GM10266 (cell line): ENCODE results near the gene RCN2.
A peak's percentile ranks its signal among the peaks of the same experiment; 100 is the strongest.
"Not testable (repeated sequence)": the region's sequence is repeated elsewhere in the genome, so short reads cannot be mapped to it uniquely, and the experiment has no call there.

Source experiments
- DNase-seq: peaks from one replicate; pipeline ENCODE4 v3.0.0; 2012; ENCODE audit errors: extremely low spot score
- TF ChIP-seq, protein P1 (sequence below): IDR thresholded peaks from 2 replicates; pipeline ENCODE4 v1.5.1; 2012; ENCODE audit warnings: mild to moderate bottlenecking, low read depth; ENCODE audit not compliant: control insufficient read depth, insufficient read depth; ENCODE audit errors: missing control alignments

The RCN2 gene, protein sequence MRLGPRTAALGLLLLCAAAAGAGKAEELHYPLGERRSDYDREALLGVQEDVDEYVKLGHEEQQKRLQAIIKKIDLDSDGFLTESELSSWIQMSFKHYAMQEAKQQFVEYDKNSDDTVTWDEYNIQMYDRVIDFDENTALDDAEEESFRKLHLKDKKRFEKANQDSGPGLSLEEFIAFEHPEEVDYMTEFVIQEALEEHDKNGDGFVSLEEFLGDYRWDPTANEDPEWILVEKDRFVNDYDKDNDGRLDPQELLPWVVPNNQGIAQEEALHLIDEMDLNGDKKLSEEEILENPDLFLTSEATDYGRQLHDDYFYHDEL

DNA sequence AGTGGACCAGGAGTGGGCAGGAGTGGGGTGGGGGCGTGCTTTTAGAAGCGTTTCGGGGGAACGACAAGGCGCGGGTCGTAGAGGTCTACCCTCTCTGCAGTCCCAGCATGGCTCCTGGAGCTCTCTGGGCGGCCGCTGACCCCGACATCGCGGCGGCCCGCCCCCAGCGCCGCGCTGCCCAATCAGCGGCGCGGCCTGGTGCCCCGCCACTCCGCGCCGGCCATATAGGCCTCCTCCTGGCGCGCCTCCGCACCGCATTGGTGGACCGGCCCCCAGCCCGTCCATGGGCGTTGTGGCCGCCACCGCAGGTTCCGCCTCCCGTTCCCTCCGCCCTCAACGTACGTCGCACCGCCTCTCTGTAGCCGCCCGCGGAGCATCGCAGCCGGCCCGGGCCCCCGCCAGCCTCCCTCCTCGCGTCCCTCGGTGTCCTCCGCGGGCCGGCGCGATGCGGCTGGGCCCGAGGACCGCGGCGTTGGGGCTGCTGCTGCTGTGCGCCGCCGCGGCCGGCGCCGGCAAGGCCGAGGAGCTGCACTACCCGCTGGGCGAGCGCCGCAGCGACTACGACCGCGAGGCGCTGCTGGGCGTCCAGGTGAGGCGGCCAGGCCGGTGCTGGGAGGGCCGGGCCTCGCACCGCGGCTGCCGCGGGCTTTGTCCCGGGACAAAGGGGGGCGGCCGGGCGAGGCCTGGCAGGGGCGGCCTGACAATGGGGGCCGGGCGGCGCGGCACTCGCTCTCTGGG, at the start of gene RCN2:
Gene RCN2, plus strand, starts transcription at position 353 of the 738 bp plus-strand sequence. Its CDS starts 93 bp downstream, at position 446.
- peak; percentile 96 for DNase-seq
- TF ChIP-seq, protein P1, sequence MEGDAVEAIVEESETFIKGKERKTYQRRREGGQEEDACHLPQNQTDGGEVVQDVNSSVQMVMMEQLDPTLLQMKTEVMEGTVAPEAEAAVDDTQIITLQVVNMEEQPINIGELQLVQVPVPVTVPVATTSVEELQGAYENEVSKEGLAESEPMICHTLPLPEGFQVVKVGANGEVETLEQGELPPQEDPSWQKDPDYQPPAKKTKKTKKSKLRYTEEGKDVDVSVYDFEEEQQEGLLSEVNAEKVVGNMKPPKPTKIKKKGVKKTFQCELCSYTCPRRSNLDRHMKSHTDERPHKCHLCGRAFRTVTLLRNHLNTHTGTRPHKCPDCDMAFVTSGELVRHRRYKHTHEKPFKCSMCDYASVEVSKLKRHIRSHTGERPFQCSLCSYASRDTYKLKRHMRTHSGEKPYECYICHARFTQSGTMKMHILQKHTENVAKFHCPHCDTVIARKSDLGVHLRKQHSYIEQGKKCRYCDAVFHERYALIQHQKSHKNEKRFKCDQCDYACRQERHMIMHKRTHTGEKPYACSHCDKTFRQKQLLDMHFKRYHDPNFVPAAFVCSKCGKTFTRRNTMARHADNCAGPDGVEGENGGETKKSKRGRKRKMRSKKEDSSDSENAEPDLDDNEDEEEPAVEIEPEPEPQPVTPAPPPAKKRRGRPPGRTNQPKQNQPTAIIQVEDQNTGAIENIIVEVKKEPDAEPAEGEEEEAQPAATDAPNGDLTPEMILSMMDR, result no peak

DNA sequence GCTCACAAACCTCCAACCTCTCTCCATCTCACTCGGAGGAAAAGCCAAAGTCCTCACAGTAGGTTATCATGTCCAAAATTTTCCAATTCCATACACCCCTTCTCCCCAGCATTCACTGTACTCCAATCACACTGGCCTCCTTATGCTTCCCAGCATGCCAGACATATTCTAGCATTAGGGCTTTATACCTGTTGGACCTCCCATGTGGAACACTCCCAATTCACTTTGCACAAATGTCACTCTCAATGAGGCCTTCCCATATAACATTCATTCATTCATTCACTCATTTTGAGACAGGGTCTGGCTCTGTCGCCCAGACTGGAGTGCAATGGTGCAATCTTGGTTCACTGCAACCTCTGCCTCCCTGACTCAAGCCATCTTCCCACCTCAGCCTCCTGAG, 46.3 kb upstream of the RCN2 start:
- DNase-seq, result no peak

DNA sequence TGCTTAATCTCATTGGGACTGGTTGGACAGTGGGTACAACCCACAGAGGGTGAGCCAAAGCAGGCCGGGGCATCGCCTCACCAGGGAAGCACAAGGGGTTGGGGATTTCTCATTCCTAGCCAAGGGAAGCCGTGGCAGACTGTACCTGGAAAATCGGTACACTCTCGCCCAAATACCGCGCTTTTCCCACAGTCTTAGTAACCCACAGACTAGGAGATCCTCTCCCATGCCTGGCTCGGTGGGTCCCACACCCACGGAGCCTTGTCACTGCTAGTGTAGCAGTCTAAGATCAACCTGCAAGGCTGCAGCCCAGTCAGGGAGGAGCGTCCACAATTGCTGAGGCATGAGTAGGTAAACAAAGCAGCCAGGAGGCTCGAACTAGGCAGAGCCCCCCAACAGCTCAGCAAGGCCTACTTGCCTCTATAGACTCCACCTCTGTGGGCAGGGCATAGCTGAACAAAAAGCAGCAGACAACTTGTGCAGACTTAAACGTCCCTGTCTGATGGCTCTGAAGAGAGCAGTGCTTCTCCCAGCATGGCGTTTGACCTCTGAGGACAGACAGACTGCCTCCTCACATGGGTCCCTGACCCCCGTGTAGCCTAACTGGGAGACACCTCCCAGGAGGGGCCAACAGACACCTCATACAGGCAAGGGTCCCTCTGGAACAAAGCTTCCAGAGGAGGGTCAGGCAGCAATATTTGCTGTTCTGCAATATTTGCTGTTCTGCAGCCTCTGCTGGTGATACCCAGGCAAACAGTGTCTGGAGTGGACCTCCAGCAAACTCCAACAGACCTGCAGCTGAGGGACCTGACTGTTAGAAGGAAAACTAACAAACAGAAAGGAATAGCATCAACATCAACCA, 44.0 kb upstream of the RCN2 start:
- not testable (repeated sequence) for DNase-seq

More for the DNA sequence above, 46.3 kb upstream of the RCN2 start:
- TF ChIP-seq, protein P1, result no peak

DNA sequence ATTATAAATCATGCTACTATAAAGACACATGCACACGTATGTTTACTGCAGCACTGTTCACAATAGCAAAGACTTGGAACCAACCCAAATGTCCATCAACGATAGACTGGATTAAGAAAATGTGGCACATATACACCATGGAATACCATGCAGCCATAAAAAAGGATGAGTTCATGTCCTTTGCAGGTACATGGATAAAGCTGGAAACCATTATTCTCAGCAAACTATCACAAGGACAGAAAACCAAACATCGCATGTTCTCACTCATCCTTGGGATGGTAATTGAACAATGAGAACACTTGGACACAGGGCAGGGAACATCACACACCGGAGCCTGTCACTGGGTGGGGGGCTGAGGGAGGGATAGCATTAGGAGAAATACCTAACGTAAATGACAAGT, 38.7 kb upstream of the RCN2 start:
- not testable (repeated sequence) for DNase-seq

DNA sequence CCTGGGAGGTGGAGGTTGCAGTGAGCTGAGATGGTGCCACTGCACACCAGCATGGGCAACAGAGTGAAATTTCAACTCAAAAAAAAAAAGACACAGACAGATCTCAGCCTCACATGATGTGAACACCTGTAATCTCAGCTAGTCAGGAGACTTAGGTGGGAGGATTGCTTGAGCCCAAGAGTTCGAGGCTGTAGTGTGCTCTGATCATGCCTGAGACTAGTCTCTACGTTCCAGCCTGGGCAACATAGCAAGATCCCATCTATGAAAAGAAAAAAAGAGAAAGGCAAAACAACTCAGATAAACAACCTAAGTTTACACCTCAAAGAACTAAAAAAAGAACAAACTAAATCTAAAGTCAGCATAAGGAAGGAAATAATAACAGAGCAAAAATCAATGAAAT, 37.4 kb upstream of the RCN2 start:
- TF ChIP-seq, protein P1, result no peak
- no peak for DNase-seq

DNA sequence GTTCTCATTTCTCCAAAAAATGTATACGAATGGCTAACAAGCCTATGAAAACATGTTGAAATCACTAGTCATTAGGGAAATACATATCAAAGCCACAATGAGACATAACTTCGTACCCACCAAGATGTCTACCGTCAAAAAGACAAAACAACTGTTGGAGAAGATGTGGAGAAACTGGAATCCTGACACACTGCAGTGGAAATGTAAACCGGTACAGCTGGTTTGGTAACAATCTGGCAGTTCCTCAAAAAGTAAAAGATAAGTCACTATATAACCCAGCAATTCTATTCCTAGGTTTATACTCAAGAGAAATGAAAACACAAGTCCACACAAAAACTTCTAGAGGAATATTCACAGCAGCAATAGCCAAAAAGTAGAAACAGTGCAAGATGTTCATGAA, 33.4 kb upstream of the RCN2 start:
- DNase-seq, result no peak

DNA sequence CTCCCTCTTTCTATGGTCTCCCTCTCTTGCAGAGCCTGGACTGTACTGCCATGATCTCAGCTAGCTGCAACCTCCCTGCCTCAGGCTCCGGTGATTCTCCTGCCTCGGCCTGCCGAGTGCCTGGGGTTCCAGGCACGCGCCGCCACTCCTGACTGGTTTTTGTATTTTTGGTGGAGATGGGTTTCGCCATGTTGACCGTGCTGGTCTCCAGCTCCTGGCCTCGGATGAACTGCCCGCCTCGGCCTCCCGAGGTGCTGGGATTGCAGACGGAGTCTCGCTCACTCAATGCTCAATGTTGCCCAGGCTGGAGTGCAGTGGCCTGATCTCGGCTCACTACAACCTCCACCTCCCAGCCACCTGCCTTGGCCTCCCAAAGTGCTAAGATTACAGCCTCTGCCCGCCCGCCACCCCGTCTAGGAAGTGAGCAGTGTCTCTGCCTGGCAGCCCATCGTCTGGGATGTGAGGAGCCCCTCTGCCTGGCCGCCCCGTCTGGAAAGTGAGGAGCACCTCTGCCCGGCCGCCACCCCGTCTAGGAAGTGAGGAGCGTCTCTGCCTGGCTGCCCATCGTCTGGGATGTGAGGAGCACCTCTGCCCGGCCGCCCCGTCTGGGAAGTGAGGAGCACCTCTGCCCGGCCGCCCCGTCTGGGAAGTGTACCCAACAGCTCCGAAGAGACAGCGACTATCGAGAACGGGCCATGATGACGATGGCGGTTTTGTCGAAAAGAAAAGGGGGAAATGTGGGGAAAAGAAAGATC, 32.2 kb upstream of the RCN2 start:
- not testable (repeated sequence) for DNase-seq

More for the DNA sequence above, 33.4 kb upstream of the RCN2 start:
- TF ChIP-seq, protein P1, result no peak

DNA sequence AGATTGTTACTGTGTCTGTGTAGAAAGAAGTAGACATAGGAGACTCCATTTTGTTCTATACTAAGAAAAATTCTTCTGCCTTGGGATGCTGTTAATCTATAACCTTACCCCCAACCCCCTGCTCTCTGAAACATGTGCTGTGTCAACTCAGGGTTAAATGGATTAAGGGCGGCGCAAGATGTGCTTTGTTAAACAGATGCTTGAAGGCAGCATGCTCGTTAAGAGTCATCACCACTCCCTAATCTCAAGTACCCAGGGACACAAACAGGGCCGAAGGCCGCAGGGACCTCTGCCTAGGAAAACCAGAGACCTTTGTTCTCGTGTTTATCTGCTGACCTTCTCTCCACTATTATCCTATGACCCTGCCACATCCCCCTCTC, 31.6 kb upstream of the RCN2 start:
- not testable (repeated sequence) for DNase-seq

DNA sequence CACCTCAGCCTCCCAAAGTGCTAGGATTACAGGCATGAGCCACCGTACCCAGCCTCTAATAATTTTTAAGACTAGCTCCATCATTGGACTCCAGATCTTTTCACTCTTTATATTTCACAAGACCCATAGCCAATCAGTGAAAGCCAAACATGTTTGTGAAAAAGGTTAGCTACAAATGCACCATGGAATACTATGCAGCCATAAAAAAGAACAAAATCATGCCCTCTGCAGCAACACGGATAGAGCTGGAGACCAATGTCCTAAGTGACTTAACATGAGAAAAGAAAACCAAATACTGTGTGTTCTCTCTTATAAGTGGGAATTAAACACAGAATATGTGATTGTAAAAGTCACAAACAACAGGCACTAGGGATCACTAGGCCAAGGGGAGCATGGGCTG, 29.6 kb upstream of the RCN2 start:
- DNase-seq, result no peak
- TF ChIP-seq, protein P1, result no peak
